Pancreas (tissue), 10 donors: ENCODE results near the gene LEMD2. TPM values are rescaled to one million over a fixed set of nuclear protein-coding genes. Genes with fewer than 3 reads are reported as not detected.

ENCODE experiments used
- ATAC-seq, 4 donors: fragments of 200-7000 bp; cut with Tn5 transposase; one replicate each; pipeline versions ENCODE4 v1.8.0 to v1.9.1; 2020; ENCODE audit warnings: mild to moderate bottlenecking in 4 of 4, moderate library complexity in 4 of 4
- DNase-seq, 6 donors: peaks; one replicate each; pipeline ENCODE4 v3.0.0-alpha.2; 2020
- FAIRE-seq: peaks from 2 replicates; lab custom pipeline; 2012; peaks lifted over from hg19 to GRCh38; lab: Jason Lieb, UNC
- H3K27ac ChIP-seq, 4 donors: fragments of 200-600 bp; sonication (generic); 1 replicate in 3 of 4; 2 replicates in 1 of 4; pipeline versions ENCODE4 v1.5.0 to v1.8.0; 2020
- H3K27me3 ChIP-seq, 4 donors: fragments of 200-600 bp; one replicate each; pipeline ENCODE4 v1.8.0; 2021
- H3K36me3 ChIP-seq, 3 donors: fragments of 200-600 bp; sonication (generic) in 1 of 3; one replicate each; pipeline versions ENCODE4 v1.5.0 to v1.8.0; 2020 to 2021
- H3K4me1 ChIP-seq, 3 donors: fragments of 200-600 bp; one replicate each; pipeline ENCODE4 v1.8.0; 2021
- H3K4me3 ChIP-seq, 4 donors: fragments of 200-600 bp; sonication (generic) in 2 of 4; one replicate each; pipeline versions ENCODE4 v1.5.0 to v1.8.0; 2020 to 2021
- H3K9me3 ChIP-seq, 4 donors: fragments of 200-600 bp; one replicate each; pipeline ENCODE4 v1.8.0; 2021
- WGBS, 2 donors: extraction: QIAGEN DNeasy Blood & Tissue Kit; methylation state at CpG; one replicate each; pipeline ENCODE4 v1.1.7; 2013; 5-methylcytosine and 5-hydroxymethylcytosine counted together
- intact Hi-C, 3 donors: fragments of 100-400 bp; cut with DNase I; formaldehyde crosslinking; loops; one replicate each; pipeline versions ENCODE4 v1.11.1 to v1.14.2; 2022
- polyA plus RNA-seq, 2 donors: library from polyadenylated mRNA; stranded (reverse); fragments of 200-250 nt; gene quantifications; one replicate each; pipeline ENCODE4 v1.2.3, GENCODE V29; 2013
- total RNA-seq, 6 donors: library from RNA; stranded (reverse); fragmentation: NEBNext Ultra II Directional in 4 of 6; extraction: Animal tissue kit (Norgen Biotek cat#: 25700) in 4 of 6; gene quantifications; one replicate each; pipeline versions ENCODE4 v1.2.1 to v1.2.4, GENCODE V29; 2021 to 2023
- TF ChIP-seq, protein P1 (sequence below), 4 donors: fragments of 200-600 bp; sonication (generic) in 3 of 4; IDR thresholded peaks; one replicate each; pipeline versions ENCODE4 v1.5.0 to v1.8.0; 2021; ENCODE audit warnings: antibody characterized with exemption in 4 of 4
- donor health status: healthy with polysubstance abuse.
- donor health status: DM: no; HTN: no; CAD: no; lungs with moderate emphysema.
- donor health status: DM: no; HTN: no; CAD: no.
- donor health status: control.
- donor health status: control.
- donor health status: Bipolar disorder and iron deficiency.
- donor health status: DM: yes; HTN: yes; CAD: no.
- donor health status: DM: no; HTN: no; CAD: no.
- donor health status: DM: no; HTN: no; CAD: no.
- donor health status: DM: yes; HTN: yes; CAD: no.

Gene LEMD2
- total and polyA plus RNA-seq, 8 donors: 23.4 to 59.4 (median 30.0) TPM

DNA sequence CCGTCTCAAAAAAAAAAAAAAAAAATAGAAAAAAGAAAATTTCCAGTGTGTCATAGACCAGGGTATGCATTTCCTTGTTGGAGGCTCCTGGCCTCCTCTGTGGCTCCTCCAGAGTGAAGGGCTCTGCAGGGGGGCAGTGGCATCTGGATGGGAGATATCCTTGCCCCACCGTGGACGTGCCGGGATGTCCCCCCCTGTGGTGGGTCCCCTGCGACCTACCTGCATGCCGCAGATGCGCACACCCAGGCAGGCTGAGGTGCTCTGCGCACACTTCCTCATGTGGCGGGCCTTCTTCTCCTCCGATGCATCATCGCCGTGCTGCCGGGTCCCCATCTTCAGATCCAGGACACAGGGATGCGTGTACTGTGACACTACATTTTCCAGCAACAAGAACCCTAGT, 63.7 kb downstream of the LEMD2 start:
- H3K4me3 ChIP-seq: no peak overlapping the region
- DNase-seq: no peak
- H3K9me3 ChIP-seq: no peaks in the 10 kb centered on the region
- TF ChIP-seq, protein P1, sequence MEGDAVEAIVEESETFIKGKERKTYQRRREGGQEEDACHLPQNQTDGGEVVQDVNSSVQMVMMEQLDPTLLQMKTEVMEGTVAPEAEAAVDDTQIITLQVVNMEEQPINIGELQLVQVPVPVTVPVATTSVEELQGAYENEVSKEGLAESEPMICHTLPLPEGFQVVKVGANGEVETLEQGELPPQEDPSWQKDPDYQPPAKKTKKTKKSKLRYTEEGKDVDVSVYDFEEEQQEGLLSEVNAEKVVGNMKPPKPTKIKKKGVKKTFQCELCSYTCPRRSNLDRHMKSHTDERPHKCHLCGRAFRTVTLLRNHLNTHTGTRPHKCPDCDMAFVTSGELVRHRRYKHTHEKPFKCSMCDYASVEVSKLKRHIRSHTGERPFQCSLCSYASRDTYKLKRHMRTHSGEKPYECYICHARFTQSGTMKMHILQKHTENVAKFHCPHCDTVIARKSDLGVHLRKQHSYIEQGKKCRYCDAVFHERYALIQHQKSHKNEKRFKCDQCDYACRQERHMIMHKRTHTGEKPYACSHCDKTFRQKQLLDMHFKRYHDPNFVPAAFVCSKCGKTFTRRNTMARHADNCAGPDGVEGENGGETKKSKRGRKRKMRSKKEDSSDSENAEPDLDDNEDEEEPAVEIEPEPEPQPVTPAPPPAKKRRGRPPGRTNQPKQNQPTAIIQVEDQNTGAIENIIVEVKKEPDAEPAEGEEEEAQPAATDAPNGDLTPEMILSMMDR (IDR thresholded peaks at IDR 0.05): no peak
- peaks cover 12 to 40% (median 26%) of the 10 kb centered on the region in 3 donors for H3K4me1 ChIP-seq
- whole genome bisulfite sequencing, 2 donors: 94 to 98% methylated on average over 12 to 13 of the region's 14 CpGs
- intact Hi-C loops: no loop called here
- H3K36me3 ChIP-seq: no peaks in the 10 kb centered on the region
- H3K27ac ChIP-seq: no peak overlapping the region
- no peak for FAIRE-seq
- no peak for ATAC-seq
- no peaks in the 10 kb centered on the region for H3K27me3 ChIP-seq

DNA sequence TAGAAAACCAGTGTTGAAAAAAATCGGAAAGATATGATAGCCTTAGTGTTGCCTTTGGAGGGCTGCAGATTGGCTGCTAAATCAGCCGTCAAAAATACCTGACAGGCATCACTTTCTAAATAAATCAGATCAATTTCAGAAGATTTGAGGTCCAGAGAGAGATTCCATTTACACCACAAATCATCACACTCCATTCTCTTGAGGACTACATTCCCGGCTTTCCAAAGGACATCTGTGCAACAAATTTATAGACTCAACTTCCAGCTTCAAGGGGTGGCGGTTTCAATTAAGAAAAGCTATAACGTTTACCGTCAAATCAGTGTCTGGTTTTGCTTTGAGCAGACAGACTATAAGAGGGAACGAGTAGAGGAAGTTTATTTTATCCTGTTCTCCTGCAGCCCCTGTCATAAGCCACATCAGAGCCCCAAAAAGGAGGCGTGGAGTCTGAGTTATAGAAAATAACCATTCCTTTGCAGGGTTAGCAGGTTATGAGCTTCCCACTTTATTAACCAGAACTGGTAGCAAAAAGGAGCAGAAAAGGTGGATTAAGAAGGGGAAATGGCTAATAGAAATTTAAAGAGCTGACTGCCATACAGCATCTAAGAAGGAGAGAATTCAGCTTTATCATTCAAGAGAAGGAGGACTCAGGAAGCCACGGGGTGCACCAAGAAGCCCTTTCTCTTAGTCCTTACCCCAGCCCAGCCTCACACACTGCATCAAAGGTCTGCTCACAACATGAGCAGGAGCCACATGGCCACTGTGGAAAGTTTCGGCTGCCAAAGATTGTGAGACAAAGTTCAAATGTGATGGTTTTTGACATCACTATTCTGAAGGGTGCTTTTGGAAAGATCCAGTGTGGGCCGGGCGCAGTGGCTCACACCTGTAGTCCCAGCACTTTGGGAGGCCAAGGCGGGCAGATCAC, 64.6 kb downstream of the LEMD2 start:
- WGBS, 2 donors: 83 to 85% methylated on average over 13 of the region's 13 CpGs
- Histone ChIP-seq H3K36me3 (no peaks in the 10 kb centered on the region), H3K4me3 (no peak overlapping the region), H3K9me3 (no peaks in the 10 kb centered on the region), H3K4me1 (peaks cover 12 to 46% (median 26%) of the 10 kb centered on the region in 3 donors), H3K27ac (peak overlapping the region in 1 of 4 donors; percentile 19), H3K27me3 (no peaks in the 10 kb centered on the region)
- TF ChIP-seq, protein P1 (IDR thresholded peaks at IDR 0.05): no peak
- ATAC-seq: no peak
- intact Hi-C loops: no loop called here
- DNase-seq: no peak
- no peak for FAIRE-seq

DNA sequence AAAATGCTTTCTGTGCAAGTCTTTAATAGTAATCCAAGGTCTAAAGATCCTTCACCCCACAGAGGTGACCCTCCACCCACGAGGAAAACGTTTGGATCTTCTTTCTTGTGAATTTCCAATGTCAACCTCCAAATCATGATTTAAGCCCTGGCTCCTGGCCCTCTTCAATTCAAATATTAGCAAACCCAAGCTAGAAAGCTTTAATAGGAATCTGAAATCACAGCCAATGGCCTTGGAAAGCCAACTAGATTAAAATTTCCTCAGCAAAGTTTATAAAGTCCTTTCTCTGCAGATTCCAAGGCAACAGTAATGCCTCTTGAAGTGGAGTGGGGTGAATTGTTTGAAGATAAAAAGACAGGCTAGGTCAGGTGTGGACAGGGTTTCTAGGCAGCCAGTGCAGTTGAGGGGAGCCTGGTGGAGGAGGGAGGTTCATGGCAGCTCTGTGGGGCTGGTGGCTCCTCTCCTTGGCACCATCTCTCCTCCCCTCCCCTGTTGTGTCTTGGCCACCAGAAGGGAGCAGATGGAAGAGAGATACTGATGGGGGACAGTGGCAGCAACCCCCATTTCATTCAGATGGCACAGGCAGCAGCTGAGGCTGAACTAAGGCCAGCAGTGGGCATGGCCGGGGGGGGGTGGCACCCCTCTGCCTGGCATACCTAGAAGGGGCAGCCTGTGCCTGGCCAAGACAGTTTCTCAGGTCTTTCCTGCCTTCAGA, 65.4 kb downstream of the LEMD2 start:
- Histone ChIP-seq H3K27ac (peak overlapping the region in 2 of 4 donors; percentile 19 to 20), H3K36me3 (no peaks in the 10 kb centered on the region), H3K4me1 (peaks cover 12 to 53% (median 21%) of the 10 kb centered on the region in 3 donors), H3K27me3 (no peaks in the 10 kb centered on the region), H3K9me3 (no peaks in the 10 kb centered on the region), H3K4me3 (no peak overlapping the region)
- DNase-seq: no peak
- no peak for ATAC-seq
- TF ChIP-seq, protein P1 (IDR thresholded peaks at IDR 0.05): no peak
- intact Hi-C loops: no loop called here
- no peak for FAIRE-seq
- WGBS, 2 donors: 33 to 38% methylated on average over 3 of the region's 3 CpGs

DNA sequence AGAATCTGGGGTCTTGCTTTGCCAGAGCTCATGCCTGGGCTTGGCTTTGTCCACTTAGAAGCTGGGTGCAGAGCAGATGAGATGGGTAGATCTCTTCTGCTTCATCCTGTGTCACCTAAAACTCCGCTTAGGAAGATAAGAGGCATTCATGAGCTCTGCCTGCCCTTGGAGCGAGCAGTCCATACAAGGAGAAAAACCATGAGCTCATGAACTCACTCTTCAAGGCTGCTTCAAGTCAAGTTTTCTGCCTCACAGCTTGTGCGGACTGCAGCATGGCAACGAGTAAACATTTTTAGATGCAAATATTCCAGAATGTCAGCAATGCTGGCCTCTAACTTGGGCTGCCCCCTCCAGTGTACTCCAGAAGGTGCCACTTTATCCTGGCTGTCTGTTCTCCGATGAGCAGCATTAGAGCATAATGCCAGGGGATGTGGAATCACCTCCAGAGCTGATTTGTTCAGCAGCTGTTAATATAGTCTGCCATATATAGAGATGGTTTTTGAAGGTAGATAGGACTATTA, 66.8 kb downstream of the LEMD2 start:
- intact Hi-C loops: no loop called here
- TF ChIP-seq, protein P1 (IDR thresholded peaks at IDR 0.05): no peak
- no peak for FAIRE-seq

More for the DNA sequence above, 66.8 kb downstream of the LEMD2 start:
- Histone ChIP-seq H3K4me1 (peaks cover 10 to 54% (median 11%) of the 10 kb centered on the region in 3 donors), H3K36me3 (no peaks in the 10 kb centered on the region), H3K4me3 (no peak overlapping the region), H3K9me3 (no peaks in the 10 kb centered on the region), H3K27me3 (no peaks in the 10 kb centered on the region), H3K27ac (no peak overlapping the region)
- DNase-seq: no peak
- no peak for ATAC-seq
- 90 to 97% methylated on average over 5 of the region's 5 CpGs for WGBS, 2 donors
